ENCODE results near the gene CLEC20A.

Gene CLEC20A

GRCh38 chr1:178498896-178499675 is 2.3 kb upstream of the CLEC20A start:
- H3K9me3 ChIP-seq (ENCODE audit: control insufficient read depth, low read length) = no peaks in the 10 kb centered on the region
- no peaks in the 10 kb centered on the region for H3K4me1 ChIP-seq (ENCODE audit: control insufficient read depth, insufficient read depth, low read length, poor library complexity, severe bottlenecking)
- no peak overlapping the region for H3K27ac ChIP-seq (ENCODE audit: low read depth, low read length, severe bottlenecking)
- no peaks in the 10 kb centered on the region for H3K36me3 ChIP-seq (ENCODE audit: control insufficient read depth, insufficient read depth, low read length)
- no peak overlapping the region for H3K4me3 ChIP-seq (ENCODE audit: extremely low read depth, insufficient read depth, low read length, poor library complexity, severe bottlenecking)
- WGBS, 2 experiments (ENCODE audit: insufficient coverage in 2 of 2) = 89% methylated on average over 13 to 14 of the region's 16 CpGs

GRCh38 chr1:178497903-178498478 is 1.2 kb upstream of the CLEC20A start:
- no peak overlapping the region for H3K4me3 ChIP-seq (ENCODE audit: extremely low read depth, insufficient read depth, low read length, poor library complexity, severe bottlenecking)
- no peaks in the 10 kb centered on the region for H3K36me3 ChIP-seq (ENCODE audit: control insufficient read depth, insufficient read depth, low read length)
- WGBS, 2 experiments (ENCODE audit: insufficient coverage in 2 of 2) = 85 to 86% methylated on average over 4 to 6 of the region's 7 CpGs
- no peaks in the 10 kb centered on the region for H3K9me3 ChIP-seq (ENCODE audit: control insufficient read depth, low read length)
- no peak overlapping the region for H3K27ac ChIP-seq (ENCODE audit: low read depth, low read length, severe bottlenecking)
- H3K4me1 ChIP-seq (ENCODE audit: control insufficient read depth, insufficient read depth, low read length, poor library complexity, severe bottlenecking) = no peaks in the 10 kb centered on the region

GRCh38 chr1:178495741-178496409 is 889 bp downstream of the CLEC20A start:
- 85 to 90% methylated on average over 9 to 15 of the region's 16 CpGs for WGBS, 2 experiments (ENCODE audit: insufficient coverage in 2 of 2)
- H3K27ac ChIP-seq (ENCODE audit: low read depth, low read length, severe bottlenecking) = no peak overlapping the region
- H3K9me3 ChIP-seq (ENCODE audit: control insufficient read depth, low read length) = no peaks in the 10 kb centered on the region
- H3K4me1 ChIP-seq (ENCODE audit: control insufficient read depth, insufficient read depth, low read length, poor library complexity, severe bottlenecking) = no peaks in the 10 kb centered on the region
- H3K4me3 ChIP-seq (ENCODE audit: extremely low read depth, insufficient read depth, low read length, poor library complexity, severe bottlenecking) = no peak overlapping the region
- no peaks in the 10 kb centered on the region for H3K36me3 ChIP-seq (ENCODE audit: control insufficient read depth, insufficient read depth, low read length)

- WGBS, 2 experiments (ENCODE audit: insufficient coverage in 2 of 2) = 88 to 100% methylated on average over 1 of the region's 1 CpG
- Histone ChIP-seq H3K4me3 (ENCODE audit: extremely low read depth, insufficient read depth, low read length, poor library complexity, severe bottlenecking) (no peak overlapping the region), H3K27ac (ENCODE audit: low read depth, low read length, severe bottlenecking) (no peak overlapping the region), H3K36me3 (ENCODE audit: control insufficient read depth, insufficient read depth, low read length) (no peaks in the 10 kb centered on the region), H3K4me1 (ENCODE audit: control insufficient read depth, insufficient read depth, low read length, poor library complexity, severe bottlenecking) (no peaks in the 10 kb centered on the region), H3K9me3 (ENCODE audit: control insufficient read depth, low read length) (no peaks in the 10 kb centered on the region)
These were observed 1.6 kb downstream of the CLEC20A start for GRCh38 chr1:178495158-178495557.

GRCh38 chr1:178494569-178494971 is 2.2 kb downstream of the CLEC20A start:
- no peaks in the 10 kb centered on the region for H3K36me3 ChIP-seq (ENCODE audit: control insufficient read depth, insufficient read depth, low read length)
- no peaks in the 10 kb centered on the region for H3K4me1 ChIP-seq (ENCODE audit: control insufficient read depth, insufficient read depth, low read length, poor library complexity, severe bottlenecking)
- no peak overlapping the region for H3K27ac ChIP-seq (ENCODE audit: low read depth, low read length, severe bottlenecking)
- WGBS, 2 experiments (ENCODE audit: insufficient coverage in 2 of 2) = 96 to 98% methylated on average over 13 of the region's 13 CpGs
- H3K9me3 ChIP-seq (ENCODE audit: control insufficient read depth, low read length) = no peaks in the 10 kb centered on the region
- H3K4me3 ChIP-seq (ENCODE audit: extremely low read depth, insufficient read depth, low read length, poor library complexity, severe bottlenecking) = no peak overlapping the region

- 94 to 95% methylated on average over 14 to 16 of the region's 16 CpGs for WGBS, 2 experiments (ENCODE audit: insufficient coverage in 2 of 2)
- Histone ChIP-seq H3K36me3 (ENCODE audit: control insufficient read depth, insufficient read depth, low read length) (no peaks in the 10 kb centered on the region), H3K27ac (ENCODE audit: low read depth, low read length, severe bottlenecking) (no peak overlapping the region), H3K9me3 (ENCODE audit: control insufficient read depth, low read length) (no peaks in the 10 kb centered on the region), H3K4me1 (ENCODE audit: control insufficient read depth, insufficient read depth, low read length, poor library complexity, severe bottlenecking) (no peaks in the 10 kb centered on the region), H3K4me3 (ENCODE audit: extremely low read depth, insufficient read depth, low read length, poor library complexity, severe bottlenecking) (no peak overlapping the region)
These were observed 3.4 kb downstream of the CLEC20A start for GRCh38 chr1:178493301-178493741.

- H3K4me3 ChIP-seq (ENCODE audit: extremely low read depth, insufficient read depth, low read length, poor library complexity, severe bottlenecking) = no peak overlapping the region
- 85 to 87% methylated on average over 9 to 10 of the region's 11 CpGs for WGBS, 2 experiments (ENCODE audit: insufficient coverage in 2 of 2)
- H3K36me3 ChIP-seq (ENCODE audit: control insufficient read depth, insufficient read depth, low read length) = no peaks in the 10 kb centered on the region
- H3K27ac ChIP-seq (ENCODE audit: low read depth, low read length, severe bottlenecking) = no peak overlapping the region
- no peaks in the 10 kb centered on the region for H3K9me3 ChIP-seq (ENCODE audit: control insufficient read depth, low read length)
- no peaks in the 10 kb centered on the region for H3K4me1 ChIP-seq (ENCODE audit: control insufficient read depth, insufficient read depth, low read length, poor library complexity, severe bottlenecking)
These were observed 4.4 kb downstream of the CLEC20A start for GRCh38 chr1:178492341-178492740.

- Histone ChIP-seq H3K9me3 (ENCODE audit: control insufficient read depth, low read length) (no peaks in the 10 kb centered on the region), H3K4me3 (ENCODE audit: extremely low read depth, insufficient read depth, low read length, poor library complexity, severe bottlenecking) (no peak overlapping the region), H3K36me3 (ENCODE audit: control insufficient read depth, insufficient read depth, low read length) (no peaks in the 10 kb centered on the region), H3K4me1 (ENCODE audit: control insufficient read depth, insufficient read depth, low read length, poor library complexity, severe bottlenecking) (no peaks in the 10 kb centered on the region), H3K27ac (ENCODE audit: low read depth, low read length, severe bottlenecking) (no peak overlapping the region)
- 70 to 89% methylated on average over 2 to 3 of the region's 4 CpGs for WGBS, 2 experiments (ENCODE audit: insufficient coverage in 2 of 2)
These were observed 5.0 kb downstream of the CLEC20A start for GRCh38 chr1:178491721-178492120.

GRCh38 chr1:178490967-178491366 is 5.8 kb downstream of the CLEC20A start:
- H3K27ac ChIP-seq (ENCODE audit: low read depth, low read length, severe bottlenecking) = no peak overlapping the region
- 92 to 95% methylated on average over 9 of the region's 9 CpGs for WGBS, 2 experiments (ENCODE audit: insufficient coverage in 2 of 2)
- no peaks in the 10 kb centered on the region for H3K4me1 ChIP-seq (ENCODE audit: control insufficient read depth, insufficient read depth, low read length, poor library complexity, severe bottlenecking)
- no peaks in the 10 kb centered on the region for H3K9me3 ChIP-seq (ENCODE audit: control insufficient read depth, low read length)
- H3K36me3 ChIP-seq (ENCODE audit: control insufficient read depth, insufficient read depth, low read length) = no peaks in the 10 kb centered on the region
- H3K4me3 ChIP-seq (ENCODE audit: extremely low read depth, insufficient read depth, low read length, poor library complexity, severe bottlenecking) = no peak overlapping the region

GRCh38 chr1:178490136-178490535 is 6.6 kb downstream of the CLEC20A start:
- Histone ChIP-seq H3K4me1 (ENCODE audit: control insufficient read depth, insufficient read depth, low read length, poor library complexity, severe bottlenecking) (no peaks in the 10 kb centered on the region), H3K36me3 (ENCODE audit: control insufficient read depth, insufficient read depth, low read length) (no peaks in the 10 kb centered on the region)
- 97 to 100% methylated on average over 8 of the region's 8 CpGs for WGBS, 2 experiments (ENCODE audit: insufficient coverage in 2 of 2)

GRCh38 chr1:178489399-178489798 is 7.4 kb downstream of the CLEC20A start:
- H3K4me1 ChIP-seq (ENCODE audit: control insufficient read depth, insufficient read depth, low read length, poor library complexity, severe bottlenecking) = no peaks in the 10 kb centered on the region
- H3K4me3 ChIP-seq (ENCODE audit: extremely low read depth, insufficient read depth, low read length, poor library complexity, severe bottlenecking) = no peak overlapping the region
- H3K27ac ChIP-seq (ENCODE audit: low read depth, low read length, severe bottlenecking) = no peak overlapping the region
- H3K9me3 ChIP-seq (ENCODE audit: control insufficient read depth, low read length) = no peaks in the 10 kb centered on the region
- no peaks in the 10 kb centered on the region for H3K36me3 ChIP-seq (ENCODE audit: control insufficient read depth, insufficient read depth, low read length)
- 82 to 89% methylated on average over 1 of the region's 4 CpGs for WGBS, 2 experiments (ENCODE audit: insufficient coverage in 2 of 2)

More at GRCh38 chr1:178490136-178490535, 6.6 kb downstream of the CLEC20A start:
- no peak overlapping the region for H3K4me3 ChIP-seq (ENCODE audit: extremely low read depth, insufficient read depth, low read length, poor library complexity, severe bottlenecking)
- no peak overlapping the region for H3K27ac ChIP-seq (ENCODE audit: low read depth, low read length, severe bottlenecking)
- H3K9me3 ChIP-seq (ENCODE audit: control insufficient read depth, low read length) = no peaks in the 10 kb centered on the region
